PFSK-1 (cell line): ENCODE results near the gene BPIFA3.

ENCODE experiments used
- POLR2AphosphoS5 ChIP-seq: IDR thresholded peaks from 2 replicates; pipeline ENCODE4 v1.6.1; 2012; ENCODE audit warnings: low read depth, mild to moderate bottlenecking, control low read depth, low read length, moderate library complexity
- REST ChIP-seq, 2 experiments: IDR thresholded peaks; 2 replicates each; pipeline versions ENCODE4 v1.6.1 to v1.8.0; 2011 to 2012; ENCODE audit warnings: low read depth in 2 of 2, low read length in 2 of 2, control low read depth in 1 of 2, inconsistent platforms in 1 of 2, mild to moderate bottlenecking in 1 of 2, moderate library complexity in 1 of 2; ENCODE audit not compliant: insufficient read depth in 1 of 2
- SIN3A ChIP-seq: IDR thresholded peaks from 2 replicates; pipeline ENCODE4 v1.6.1; 2012; ENCODE audit warnings: mild to moderate bottlenecking, low read length, moderate library complexity, borderline replicate concordance; ENCODE audit not compliant: insufficient read depth

- no peak for TF ChIP-seq REST (IDR thresholded peaks at IDR 0.05; ENCODE audit: insufficient read depth in 1 of 2, low read depth in 2 of 2, low read length in 2 of 2)
- TF ChIP-seq POLR2AphosphoS5 = no peak
- TF ChIP-seq SIN3A = no peak
These were observed 34.3 kb downstream of the BPIFA3 start for GRCh38 chr20:33251496-33251895.
